Measurements from ENCODE around the gene PLET1. TPM values are rescaled to one million over a fixed set of nuclear protein-coding genes. Genes with fewer than 3 reads are reported as not detected.

PLET1 gene
- total RNA-seq, 1 donor from 2014 or later: not detected

GRCh38 chr11:112253605-112254242 is 6.9 kb downstream of the PLET1 start:
- H3K36me3 ChIP-seq (ENCODE audit: control insufficient read depth, insufficient read depth, low read length): no peaks in the 10 kb centered on the region
- H3K27me3 ChIP-seq (ENCODE audit: control insufficient read depth, insufficient read depth, low read length): no peaks in the 10 kb centered on the region
- TF ChIP-seq CTCF (IDR thresholded peaks at IDR 0.05; ENCODE audit: insufficient read depth, low read length, poor library complexity, severe bottlenecking): no peak
- no peak overlapping the region for H3K4me3 ChIP-seq (ENCODE audit: low read depth, low read length)
- no peak for DNase-seq (ENCODE audit: low read depth)

GRCh38 chr11:112249871-112250610 is 10.6 kb downstream of the PLET1 start:
- Histone ChIP-seq H3K4me3 (ENCODE audit: low read depth, low read length) (no peak overlapping the region), H3K36me3 (ENCODE audit: control insufficient read depth, insufficient read depth, low read length) (no peaks in the 10 kb centered on the region), H3K27me3 (ENCODE audit: control insufficient read depth, insufficient read depth, low read length) (no peaks in the 10 kb centered on the region)
- no peak for TF ChIP-seq CTCF (IDR thresholded peaks at IDR 0.05; ENCODE audit: insufficient read depth, low read length, poor library complexity, severe bottlenecking)
- no peak for DNase-seq (ENCODE audit: low read depth)

GRCh38 chr11:112248201-112248600 is 12.5 kb downstream of the PLET1 start:
- Histone ChIP-seq H3K4me3 (ENCODE audit: low read depth, low read length) (no peak overlapping the region), H3K36me3 (ENCODE audit: control insufficient read depth, insufficient read depth, low read length) (no peaks in the 10 kb centered on the region), H3K27me3 (ENCODE audit: control insufficient read depth, insufficient read depth, low read length) (no peaks in the 10 kb centered on the region)
- no peak for TF ChIP-seq CTCF (IDR thresholded peaks at IDR 0.05; ENCODE audit: insufficient read depth, low read length, poor library complexity, severe bottlenecking)
- no peak for DNase-seq (ENCODE audit: low read depth)

- no peak for TF ChIP-seq CTCF (IDR thresholded peaks at IDR 0.05; ENCODE audit: insufficient read depth, low read length, poor library complexity, severe bottlenecking)
- no peaks in the 10 kb centered on the region for H3K27me3 ChIP-seq (ENCODE audit: control insufficient read depth, insufficient read depth, low read length)
- no peaks in the 10 kb centered on the region for H3K36me3 ChIP-seq (ENCODE audit: control insufficient read depth, insufficient read depth, low read length)
- DNase-seq (ENCODE audit: low read depth): no peak
- no peak overlapping the region for H3K4me3 ChIP-seq (ENCODE audit: low read depth, low read length)
These were observed 13.5 kb downstream of the PLET1 start for GRCh38 chr11:112247201-112247600.

- Histone ChIP-seq H3K4me3 (ENCODE audit: low read depth, low read length) (no peak overlapping the region), H3K36me3 (ENCODE audit: control insufficient read depth, insufficient read depth, low read length) (no peaks in the 10 kb centered on the region), H3K27me3 (ENCODE audit: control insufficient read depth, insufficient read depth, low read length) (no peaks in the 10 kb centered on the region)
- no peak for DNase-seq (ENCODE audit: low read depth)
- no peak for TF ChIP-seq CTCF (IDR thresholded peaks at IDR 0.05; ENCODE audit: insufficient read depth, low read length, poor library complexity, severe bottlenecking)
These were observed 19.2 kb downstream of the PLET1 start for GRCh38 chr11:112241486-112241885.
